GM18909 (cell line): ENCODE measurements around the gene SLC25A33.

ENCODE experiments used
- ATAC-seq: cut with Tn5 transposase; IDR thresholded peaks from one replicate; pipeline ENCODE4 v1.9.1; 2021; ENCODE audit warnings: mild to moderate bottlenecking; ENCODE audit not compliant: unreplicated experiment, poor library complexity

SLC25A33 gene

DNA sequence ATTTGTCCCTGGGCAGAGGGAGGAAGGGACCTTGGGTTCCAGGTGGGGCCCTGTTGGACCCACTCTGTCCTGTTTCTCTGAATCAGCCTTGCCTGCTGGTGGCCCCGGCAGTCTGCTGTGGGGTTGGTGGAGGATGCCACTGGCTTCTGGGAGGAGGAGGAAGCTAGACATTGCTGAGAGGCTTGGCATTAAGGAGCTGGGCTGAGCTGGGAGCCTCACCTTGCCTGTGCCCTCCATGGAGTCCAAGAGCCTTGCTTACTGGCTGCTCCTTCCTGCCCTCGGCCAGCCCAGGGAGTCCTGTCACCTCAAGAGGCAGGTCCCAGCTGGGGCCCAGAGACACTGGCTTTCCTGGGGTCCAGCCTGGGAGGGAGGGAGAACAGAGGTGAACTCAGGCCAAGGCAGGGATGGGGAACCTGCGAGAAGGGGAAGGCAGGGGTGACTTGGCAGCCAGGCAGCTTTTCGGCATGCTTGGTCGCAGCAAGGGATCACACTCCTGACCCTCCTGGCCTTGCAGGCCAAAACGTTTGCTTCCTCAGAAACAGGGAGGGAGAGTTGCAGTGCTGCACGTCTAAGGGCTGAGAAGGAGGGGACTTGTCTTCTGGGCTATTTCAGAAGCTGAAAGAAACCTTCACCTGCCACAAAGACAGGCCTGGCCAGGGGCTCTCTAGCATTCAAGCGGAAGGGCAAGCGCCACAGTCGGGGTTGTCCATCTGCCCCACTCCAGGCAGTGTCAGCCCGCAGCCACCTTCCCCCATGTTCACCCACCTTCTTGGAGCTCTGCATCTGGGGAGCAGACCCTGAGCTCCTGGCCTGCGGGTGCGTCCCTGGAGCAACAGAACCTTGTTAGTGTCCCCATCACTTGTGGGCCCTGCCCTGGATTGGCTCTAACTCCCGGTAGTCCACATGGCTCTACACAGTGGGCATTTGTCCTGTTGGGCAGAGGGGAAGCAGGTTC lies 58.4 kb downstream of the SLC25A33 start:
- ATAC-seq = no peak

DNA sequence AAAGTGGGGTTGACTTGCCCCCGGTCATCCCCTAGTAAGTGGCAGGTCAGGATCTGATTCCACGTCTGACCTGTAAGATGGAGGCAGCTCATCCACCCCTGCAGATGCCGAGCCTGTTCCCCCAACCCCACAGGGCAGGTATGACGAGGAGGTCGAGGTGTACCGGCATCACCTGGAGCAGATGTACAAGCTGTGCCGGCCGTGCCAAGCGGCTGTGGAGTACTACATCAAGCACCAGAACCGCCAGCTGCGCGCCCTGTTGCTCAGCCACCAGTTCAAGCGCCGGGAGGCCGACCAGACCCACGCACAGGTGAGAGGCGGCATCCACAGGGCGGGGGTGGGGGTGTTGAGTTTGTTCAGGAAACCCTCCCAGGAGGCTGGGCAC lies 59.0 kb downstream of the SLC25A33 start:
- no peak for ATAC-seq

DNA sequence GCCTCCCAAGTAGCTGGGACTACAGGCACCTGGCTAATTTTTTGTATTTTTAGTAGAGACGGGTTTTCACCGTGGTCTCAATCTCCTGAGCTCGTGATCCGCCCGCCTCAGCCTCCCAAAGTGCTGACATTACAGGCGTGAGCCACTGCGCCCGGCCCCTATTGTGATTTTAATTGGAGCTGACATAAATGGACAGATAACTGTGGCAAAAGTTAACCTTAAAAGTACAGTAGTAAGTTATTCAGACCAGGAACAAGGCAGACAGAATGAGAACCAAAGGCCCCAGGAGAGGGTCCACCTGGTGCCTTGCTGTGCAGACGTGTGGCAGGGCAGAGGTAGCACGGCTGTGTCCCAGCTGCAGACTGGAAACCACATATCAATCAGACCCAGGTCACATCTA lies 60.5 kb downstream of the SLC25A33 start:
- ATAC-seq = no peak

DNA sequence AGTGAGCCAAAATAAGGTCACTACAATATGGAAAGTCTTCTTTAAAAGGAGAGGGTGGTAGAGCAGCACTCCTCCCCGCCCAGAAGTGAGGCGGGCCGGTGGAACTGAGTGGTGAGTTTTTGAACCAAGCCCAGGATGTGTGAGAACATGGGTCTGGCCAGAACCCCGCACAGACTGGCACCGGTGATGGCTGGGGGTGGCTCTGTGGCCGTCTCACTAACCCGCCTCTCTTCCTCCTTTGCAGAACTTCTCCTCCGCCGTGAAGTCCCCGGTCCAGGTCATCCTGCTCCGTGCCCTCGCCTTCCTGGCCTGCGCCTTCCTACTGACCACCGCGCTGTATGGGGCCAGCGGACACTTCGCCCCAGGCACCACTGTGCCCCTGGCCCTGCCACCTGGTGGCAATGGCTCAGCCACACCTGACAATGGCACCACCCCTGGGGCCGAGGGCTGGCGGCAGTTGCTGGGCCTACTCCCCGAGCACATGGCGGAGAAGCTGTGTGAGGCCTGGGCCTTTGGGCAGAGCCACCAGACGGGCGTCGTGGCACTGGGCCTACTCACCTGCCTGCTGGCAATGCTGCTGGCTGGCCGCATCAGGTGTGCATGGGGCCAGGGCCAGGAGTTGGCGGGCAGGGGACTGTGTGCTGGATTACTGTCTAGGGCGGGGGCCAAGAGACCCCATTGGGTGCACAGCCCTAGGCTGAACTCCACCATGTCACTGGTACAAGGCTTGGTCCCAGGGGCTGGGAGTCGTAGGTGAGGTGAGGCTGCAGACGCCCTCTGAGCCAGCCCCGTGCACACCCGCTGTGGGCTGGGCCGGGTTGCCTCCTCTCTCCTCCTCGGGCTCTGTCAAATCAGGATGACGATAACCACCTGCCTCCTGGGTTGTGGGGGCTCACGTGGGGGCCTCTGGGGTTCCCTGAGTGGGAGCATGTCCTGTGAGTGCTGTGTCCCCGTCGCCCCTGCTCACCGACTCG lies 61.9 kb downstream of the SLC25A33 start:
- ATAC-seq = no peak

DNA sequence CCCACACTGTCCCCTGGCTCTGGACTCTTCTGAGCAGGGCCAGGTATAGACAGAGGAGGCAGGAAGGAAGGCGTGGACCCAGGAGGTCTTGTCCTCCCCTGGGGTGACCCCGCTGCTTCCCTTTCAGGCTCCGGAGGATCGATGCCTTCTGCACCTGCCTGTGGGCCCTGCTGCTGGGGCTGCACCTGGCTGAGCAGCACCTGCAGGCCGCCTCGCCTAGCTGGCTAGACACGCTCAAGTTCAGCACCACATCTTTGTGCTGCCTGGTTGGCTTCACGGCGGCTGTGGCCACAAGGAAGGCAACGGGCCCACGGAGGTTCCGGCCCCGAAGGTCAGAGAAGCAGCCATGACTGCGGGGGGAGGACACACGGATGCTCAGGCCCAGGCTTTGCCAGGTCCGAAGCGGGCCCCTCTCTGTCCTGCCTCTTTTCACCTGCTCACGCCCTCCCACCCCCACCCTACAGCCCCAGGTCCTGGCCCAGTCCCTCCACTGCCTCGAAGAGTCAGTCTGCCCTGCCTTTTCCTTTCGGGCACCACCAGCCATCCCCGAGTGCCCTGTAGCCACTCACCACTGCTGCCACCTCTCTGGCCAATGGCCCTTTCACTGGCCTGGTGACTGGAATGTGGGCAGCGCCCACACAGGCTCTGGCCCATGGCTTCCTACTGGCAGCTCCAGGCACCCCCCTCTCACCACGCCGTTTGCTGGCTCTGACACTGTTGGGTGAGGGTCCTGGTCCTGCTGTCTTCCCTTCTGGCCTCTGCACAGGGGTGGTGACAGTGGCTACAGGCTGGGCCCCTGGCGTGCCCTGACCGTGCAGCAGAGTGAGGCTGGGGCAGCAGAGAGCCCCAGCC lies 62.9 kb downstream of the SLC25A33 start:
- ATAC-seq = no peak

DNA sequence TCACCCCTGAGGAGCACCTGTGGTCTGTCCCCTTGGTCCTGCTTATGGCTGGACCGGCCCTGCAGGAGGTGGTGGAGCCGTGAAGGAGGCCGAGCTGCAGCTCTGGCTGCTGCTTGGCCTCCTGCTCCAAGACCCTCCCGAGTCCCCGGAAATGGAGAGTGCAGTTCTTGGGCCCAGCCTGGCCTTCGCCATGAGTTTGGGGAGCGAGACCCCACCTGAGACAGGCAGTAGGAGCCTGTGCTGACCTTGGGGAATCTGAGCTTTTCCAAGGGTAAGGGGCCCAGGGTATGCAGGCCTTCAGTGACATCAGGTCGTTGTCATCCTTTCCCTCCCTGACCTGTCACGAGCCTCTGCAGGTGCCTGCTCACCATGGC lies 63.5 kb downstream of the SLC25A33 start:
- no peak for ATAC-seq

DNA sequence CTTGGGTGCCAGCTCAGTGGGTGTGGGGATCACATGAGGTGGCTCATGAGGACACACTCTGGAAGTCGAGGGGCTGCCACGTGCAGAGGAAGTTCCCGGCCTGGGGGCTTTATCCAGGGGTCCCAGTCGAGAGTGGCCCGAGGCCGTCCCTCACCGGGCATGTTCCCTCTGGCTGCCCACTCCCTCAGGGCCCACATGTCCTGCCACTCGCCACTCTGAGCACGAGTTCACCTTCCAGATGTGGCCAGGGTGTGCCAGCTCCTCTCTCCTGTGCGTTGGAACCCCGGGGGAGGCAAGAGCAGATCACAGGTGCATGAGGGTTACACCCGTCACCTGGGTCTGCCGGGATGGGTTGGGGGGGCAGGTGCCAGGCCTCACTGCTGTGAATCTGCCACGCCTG lies 64.0 kb downstream of the SLC25A33 start:
- ATAC-seq = no peak

DNA sequence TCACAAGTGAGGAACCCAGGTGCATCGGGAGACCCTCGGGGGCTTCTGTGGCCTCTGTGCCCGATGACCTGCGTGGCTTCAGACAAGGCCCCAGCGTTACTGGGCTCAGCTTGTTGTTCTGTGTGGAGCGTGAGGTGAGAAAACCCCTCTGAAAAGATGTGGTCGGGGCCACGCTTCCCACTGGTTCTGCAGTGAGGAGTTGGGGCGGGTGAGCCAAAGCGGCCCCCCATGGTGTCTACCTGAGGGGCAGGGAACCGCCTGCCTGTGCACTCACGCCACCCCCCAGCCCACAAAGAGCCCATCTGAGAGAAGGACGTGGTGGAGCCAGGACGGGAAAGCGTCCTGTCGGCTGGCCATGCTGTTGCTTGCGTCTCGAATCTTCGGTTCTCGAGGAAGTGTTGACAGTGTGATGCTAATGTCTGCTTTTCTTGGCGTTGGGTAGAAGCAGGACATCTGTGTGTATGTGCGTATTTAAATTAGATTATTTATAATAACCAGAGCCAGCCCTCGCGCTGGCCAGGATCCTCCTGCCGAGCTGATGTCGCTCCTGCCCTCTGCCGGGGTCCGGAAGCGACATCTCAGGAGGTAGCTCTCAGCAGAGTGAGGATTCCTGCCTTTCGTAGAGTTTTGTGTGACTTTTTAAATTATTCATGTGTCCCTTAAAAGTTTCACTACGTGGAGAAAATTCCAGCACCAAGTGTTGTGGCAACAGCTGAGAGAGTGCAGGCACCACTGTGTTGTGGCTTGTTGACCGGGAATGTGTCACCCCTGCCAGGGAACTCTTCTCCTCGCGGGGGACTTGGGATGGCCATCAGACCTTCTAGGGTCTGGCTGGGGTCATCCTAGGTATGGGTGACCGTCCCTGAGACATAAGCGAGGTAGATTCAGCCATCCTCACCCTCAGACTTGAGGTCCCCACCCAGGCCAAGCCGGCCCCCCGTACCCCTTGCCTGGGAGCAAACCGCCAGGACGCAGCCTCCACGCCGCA lies 64.8 kb downstream of the SLC25A33 start:
- no peak for ATAC-seq

DNA sequence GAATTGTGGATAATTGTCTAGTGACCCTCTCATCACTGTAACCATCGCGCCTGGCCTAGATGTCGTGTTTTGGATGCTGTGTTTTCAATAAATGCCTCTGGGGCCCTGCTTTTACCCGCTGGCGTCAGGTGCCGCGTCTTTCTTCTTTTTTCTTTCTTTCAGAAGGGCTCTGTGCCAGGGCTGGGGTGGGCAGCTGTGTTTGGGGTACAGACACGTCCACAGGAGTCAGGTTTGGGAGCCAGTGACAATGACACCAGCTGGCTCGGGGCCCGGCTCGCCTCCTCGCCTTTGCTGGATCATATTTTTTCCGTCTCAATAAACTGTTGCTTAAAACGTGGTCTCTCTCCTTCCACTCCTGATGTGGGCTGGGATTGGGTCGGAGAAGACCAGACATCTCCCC lies 65.6 kb downstream of the SLC25A33 start:
- ATAC-seq = no peak

DNA sequence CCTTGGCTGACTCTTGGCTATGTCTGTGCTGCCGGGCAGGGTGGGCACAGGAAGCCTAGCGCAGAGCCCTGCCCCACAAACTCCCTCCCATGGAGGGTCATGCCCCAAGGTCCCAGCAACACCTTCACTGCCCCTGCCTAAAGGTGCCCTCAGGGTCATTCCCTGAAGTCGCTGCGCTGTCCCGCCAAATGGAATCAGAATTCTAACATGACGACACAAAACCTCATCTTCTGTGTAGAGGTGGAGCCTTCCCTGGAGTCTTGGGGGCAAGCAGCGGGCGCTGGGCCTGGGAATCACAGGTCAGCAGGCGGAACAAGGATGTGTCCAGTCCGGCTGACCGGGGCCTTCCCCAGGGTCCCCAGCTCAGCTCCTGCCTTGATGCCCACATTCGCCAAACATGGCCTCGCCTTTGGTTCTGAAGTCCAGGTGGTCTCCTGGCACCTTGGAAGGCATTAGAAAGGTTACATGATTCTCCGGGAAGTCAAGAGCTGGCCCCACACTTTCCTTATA lies 66.7 kb downstream of the SLC25A33 start:
- no peak for ATAC-seq

DNA sequence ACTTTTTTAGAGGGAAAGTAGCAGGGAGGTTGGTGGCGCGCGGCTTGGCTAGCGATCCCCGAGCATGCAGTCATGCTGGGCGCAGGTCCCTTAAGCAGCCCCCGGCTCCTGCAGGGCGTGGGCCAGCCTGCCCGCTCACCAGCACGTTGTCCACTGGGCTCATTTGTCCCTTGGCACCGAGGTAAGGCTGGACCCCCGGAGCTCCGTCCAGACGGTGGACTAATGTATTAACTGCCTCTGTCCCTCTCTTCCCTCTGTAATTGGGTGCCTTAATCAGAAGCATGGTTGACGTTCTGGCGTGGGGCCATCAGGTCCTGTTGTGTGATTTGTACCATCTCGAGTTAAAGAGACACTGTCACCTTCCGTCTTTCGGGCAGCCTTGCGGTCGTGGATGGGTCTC lies 67.2 kb downstream of the SLC25A33 start:
- no peak for ATAC-seq

DNA sequence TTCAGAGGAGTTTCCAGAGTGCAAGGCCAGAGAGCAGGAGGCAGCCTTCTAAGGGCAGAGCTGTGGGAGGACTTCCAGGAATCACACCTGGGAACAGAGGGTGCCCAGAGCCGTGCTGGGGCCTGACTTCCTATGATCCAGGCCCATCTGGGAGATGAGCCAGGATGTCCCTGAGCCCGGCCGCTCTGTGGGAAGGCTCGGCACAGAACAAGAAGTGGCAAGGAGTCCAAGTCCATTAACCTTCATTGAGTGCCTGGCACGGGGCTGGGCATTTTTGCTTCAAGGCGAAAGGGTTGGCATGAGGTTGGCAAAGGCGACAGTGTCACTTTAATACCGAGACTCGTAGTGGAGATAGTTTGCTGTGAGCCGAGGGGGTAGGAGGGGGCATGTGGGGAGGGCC lies 67.7 kb downstream of the SLC25A33 start:
- no peak for ATAC-seq

DNA sequence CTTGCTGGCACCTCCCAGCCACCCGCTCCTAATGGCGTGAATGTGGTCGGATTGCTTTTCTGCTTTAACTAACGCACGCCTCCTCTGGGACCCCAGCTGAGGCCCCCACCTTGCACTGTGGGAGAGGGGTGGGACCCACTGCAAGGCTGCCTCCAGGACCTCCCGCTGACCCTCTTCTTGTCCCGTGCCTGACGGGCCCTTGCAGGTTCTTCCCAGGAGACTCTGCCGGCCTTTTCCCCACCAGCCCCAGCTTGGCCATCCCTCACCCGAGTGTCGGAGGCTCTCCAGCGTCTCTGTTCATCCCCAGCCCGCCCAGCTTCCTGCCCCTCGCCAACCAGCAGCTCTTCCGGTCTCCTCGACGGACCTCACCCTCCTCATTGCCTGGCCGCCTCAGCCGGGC lies 68.1 kb downstream of the SLC25A33 start:
- no peak for ATAC-seq

DNA sequence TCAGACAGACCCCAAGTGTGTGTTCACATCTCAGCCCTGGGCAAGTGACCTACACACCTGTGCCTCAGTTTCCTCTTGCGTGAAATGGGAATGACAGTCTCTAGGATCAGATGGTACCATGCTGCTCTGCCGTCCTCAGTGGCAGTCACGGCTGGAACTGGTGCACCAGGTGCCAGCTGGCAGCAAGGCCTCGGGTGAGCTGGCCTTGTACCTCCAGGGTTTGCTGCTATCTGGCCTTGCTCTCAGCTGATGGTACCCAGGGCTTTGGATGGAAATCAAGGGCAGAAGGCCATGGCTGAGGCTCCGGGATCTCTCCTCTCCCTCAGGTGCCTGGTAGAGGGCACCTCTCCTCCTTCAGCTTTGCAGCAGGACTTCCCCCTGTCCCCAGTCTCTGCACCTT lies 70.7 kb downstream of the SLC25A33 start:
- ATAC-seq = no peak

DNA sequence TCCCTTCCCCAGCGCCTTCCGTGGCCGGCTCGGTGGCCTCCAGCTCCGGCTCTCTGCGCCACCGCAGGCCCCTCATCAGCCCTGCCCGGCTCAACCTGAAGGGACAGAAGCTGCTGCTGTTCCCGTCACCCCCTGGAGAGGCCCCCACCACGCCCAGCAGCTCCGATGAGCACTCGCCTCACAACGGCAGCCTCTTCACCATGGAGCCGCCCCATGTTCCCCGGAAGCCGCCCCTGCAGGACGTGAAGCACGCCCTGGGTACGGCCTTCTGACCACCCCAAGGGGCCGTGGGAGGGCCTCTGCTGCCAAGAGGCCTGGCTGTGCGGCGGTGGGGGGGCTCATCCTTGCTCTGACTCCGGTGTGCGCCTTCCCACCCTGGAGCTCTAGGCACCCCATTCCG lies 71.3 kb downstream of the SLC25A33 start:
- no peak for ATAC-seq

DNA sequence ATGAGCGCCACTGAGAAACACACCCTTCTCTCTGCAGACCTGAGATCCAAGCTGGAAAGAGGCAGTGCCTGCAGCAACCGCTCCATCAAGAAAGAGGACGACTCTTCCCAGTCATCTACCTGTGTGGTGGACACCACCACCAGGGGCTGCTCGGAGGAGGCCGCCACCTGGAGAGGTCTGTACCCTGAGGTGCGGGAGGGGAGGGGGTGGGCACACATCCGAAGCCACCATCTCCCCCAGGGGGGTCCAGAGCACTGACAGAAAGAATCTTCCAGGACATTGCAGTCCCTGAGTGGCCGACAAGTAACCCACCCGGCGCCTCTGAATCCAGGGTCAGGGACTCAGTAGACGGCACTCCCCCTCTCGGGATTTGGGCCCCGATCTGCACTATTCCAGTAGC lies 72.5 kb downstream of the SLC25A33 start:
- ATAC-seq = no peak

DNA sequence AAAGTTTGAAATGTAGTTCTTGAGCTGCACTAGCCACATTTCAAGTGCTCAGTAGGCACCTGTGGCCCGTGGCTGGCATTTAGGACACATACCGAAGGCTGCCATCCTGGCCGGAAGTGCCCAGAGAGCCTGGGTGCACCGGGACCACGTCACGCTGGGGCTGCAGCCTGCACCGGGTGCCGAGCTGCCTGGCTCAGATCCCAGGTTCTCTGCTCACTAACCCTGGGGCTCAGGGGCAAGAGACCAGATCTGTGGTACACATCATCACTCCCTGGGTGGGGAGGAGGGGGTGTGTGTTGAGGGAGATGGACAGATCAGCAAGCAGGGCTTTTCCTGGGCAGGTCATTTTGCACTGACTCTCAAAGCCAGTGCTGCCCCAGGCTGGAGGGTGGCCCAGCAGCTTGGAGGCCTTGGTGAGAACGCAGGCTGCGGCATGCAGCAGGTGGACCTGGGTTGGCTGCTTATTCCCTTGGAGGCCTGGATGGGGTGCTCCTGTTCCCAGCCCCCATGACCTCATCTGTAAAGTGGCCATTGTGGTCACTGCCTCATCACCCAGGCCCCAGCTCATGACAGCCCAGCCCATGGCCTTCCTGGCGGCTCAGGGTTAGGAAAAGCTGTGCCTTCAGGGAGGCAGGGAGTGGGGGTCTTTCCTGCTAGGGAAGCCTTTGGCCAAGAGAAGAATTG lies 73.0 kb downstream of the SLC25A33 start:
- no peak for ATAC-seq

DNA sequence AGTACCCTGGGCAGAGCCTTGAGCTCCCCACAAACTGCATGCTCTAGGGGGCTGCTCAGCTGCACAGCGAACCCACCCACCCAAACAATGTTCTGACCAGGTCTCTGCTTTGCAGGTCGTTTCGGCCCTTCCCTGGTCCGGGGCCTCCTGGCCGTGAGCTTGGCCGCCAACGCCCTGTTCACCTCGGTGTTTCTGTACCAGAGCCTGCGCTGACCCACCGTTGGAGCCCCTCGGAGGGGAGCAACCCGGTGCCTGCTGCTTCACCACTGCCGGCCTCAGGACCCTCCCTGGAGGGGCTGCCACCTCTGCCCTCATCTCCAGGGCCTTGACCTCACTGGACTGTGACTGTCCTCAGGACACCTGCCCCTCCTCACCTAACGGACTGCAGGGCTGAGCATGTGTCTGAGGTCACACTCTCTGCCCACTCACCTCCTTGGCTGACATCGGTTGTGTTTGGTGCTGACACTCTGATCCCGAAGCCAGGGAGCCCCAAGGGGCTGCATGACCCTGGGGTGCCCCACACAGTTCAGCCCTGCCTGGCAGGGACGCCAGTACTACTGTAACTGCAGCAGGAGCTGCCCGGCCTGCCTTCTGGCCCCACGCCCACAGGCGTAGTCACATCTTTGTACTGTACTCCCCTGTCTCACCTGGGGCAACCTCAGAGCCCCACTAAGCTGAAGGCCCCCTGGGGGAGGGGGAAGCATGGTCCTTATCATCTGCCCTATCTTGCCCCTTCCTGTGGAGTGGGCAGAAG lies 73.8 kb downstream of the SLC25A33 start:
- ATAC-seq = no peak
